A673 (cell line): ENCODE measurements around the gene SMAD5.

Experiments used
- CTCF ChIP-seq: fragments of 300-800, 200-600 bp; sonication (generic); conservative IDR thresholded peaks from 2 replicates; pipeline ENCODE4 v1.5.1; 2017; ENCODE audit warnings: low read depth, mild to moderate bottlenecking, antibody characterized with exemption, low read length, moderate library complexity, mixed read lengths
- EZH2 ChIP-seq: fragments of 200-600 bp; sonication (generic); IDR thresholded peaks from 2 replicates; pipeline ENCODE4 v1.6.1; 2017; ENCODE audit warnings: borderline replicate concordance, low read depth, mild to moderate bottlenecking, mixed read lengths, antibody characterized with exemption, low read length; ENCODE audit not compliant: poor library complexity, severe bottlenecking

- TF ChIP-seq CTCF: no peak
- no peak for TF ChIP-seq EZH2
These were observed 29.5 kb upstream of the SMAD5 start for GRCh38 chr5:136103118-136103517.
